COR-L47 (cell line): ENCODE results near the gene SERBP1.
"Not testable (repeated sequence)": the region's sequence is repeated elsewhere in the genome, so short reads cannot be mapped to it uniquely, and the experiment has no call there.

ENCODE experiments used
- DNase-seq: peaks from one replicate; lab custom pipeline; 2025; lab: John Stamatoyannopoulos, UW

SERBP1 gene

DNA sequence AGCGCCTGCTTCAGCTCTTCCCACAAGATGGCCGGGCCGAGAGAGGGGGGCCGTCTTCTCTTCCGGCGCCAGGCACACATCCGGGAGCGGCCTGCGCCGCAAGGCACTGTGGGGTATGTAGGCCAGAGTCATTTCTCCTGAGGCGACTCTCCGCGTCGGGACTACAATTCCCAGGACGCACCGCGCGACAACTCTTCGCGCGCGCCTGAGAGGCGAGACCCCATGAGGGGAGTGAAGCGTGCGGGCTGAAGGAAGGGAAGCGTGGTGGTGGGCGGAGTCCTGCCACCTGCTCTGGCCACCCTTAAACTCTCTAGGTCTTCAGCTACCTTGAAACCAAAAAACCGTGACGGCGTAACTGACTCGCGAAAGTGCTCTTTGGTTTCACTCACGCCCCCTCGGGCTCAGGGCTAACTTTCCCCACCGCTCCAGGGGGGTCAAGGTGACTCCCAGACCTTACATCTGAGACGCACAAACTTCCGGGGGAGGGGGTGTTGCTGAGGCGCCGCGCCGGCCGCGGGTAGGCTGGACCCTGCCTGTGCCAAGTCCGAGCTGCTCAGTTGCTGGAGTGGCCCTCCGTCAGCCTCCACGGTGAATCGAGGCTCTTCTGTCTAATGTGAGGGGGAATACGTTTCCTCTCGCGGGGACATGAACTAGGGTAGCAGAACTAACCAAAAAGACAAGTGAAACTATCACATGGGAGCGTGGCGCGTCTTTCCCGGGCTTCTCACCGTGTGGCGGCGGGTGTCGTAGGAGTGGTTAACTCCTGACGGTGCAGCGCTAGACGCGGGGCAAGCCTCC lies at the start of gene SERBP1:
Gene SERBP1, minus strand, starts transcription at position 45 of the 798 bp plus-strand sequence. CDS start 102 bp downstream, outside the sequence.
- peak; percentile 98 for DNase-seq

GRCh38 chr1:67479146-67479891 lies 49.1 kb upstream of the SERBP1 start:
- DNase-seq, result no peak

GRCh38 chr1:67476906-67477305 lies 46.7 kb upstream of the SERBP1 start:
- DNase-seq, result no peak

DNA sequence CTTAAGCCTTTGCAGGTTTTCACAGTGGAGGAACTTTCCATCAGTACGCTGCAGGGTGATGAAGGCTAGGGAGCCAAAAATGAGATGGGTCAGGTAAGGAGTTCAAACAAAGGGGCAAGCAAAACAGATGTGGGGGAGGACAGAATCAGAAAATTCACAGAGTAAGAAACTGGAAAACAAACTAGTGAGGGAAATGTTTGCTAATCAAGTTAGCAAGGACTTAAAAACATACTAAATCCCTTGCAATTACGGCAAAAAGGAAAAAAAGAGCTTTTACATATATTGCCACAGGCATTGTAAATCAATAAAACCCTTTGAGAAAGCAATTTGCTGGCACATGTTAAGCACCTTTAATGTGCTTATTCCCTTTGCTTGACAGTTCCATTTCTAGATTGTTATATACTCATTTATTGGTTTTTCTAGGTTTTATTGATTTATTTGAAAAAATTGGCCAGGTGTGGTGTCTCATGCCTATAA lies 45.8 kb upstream of the SERBP1 start:
- DNase-seq, result no peak

DNA sequence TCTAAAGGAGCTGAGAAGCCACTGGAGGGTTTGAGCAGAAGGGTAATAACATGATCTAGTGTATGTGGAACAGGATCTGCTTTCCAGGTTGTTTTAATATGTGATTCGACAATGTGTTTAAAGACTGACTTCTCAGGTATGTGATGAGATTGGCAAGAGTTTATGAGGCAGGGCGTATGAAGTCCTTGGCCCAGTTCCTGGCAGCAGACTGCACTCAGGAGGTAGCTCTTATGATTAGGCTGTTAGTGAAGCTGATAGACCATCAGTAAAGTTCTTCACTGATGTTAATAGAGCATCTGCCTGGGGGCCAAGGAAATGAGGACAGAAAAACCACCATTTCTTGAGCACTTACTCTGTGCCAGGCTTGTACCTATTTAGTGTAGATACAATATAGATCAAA lies 41.9 kb upstream of the SERBP1 start:
- no peak for DNase-seq

DNA sequence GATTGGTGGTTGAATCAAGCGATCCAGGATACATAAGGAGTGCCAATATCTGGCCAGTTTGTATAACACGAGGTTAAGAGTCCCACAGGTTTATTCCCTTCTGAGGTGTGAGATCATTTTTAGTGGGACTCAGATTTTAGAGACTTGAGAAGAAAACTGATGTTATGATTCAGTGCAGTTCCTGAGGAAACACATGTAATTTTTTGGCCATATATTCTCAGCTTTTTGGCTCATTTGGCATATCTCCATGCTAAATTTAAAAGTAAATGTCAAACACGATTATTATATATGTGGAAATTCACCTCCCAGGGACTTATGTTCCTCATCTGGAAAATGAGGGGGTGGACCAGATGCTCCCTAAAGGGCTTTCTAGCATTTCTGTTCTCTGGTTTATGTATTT lies 39.2 kb upstream of the SERBP1 start:
- DNase-seq, result no peak

- no peak for DNase-seq
Measured at GRCh38 chr1:67468066-67468718, 38.0 kb upstream of the SERBP1 start.

DNA sequence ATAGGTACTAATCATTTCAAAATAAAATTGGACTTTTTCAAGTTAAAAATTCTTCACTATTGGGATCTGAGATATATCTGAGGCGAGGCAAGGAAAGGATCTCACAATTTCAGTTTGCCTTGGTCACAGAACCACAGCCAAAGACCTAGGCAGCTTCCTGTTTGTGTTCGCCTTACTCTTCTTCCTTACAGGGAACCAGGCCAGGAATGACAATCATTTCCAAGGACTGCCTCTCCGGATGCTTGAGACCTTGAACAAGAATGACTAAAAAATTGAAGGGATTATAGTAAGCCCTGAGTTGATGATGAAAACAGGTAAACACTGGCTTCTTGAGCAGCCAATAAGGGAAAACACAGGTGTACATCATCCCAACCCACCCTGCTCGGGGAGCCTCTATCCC lies 35.2 kb upstream of the SERBP1 start:
- no peak for DNase-seq

DNA sequence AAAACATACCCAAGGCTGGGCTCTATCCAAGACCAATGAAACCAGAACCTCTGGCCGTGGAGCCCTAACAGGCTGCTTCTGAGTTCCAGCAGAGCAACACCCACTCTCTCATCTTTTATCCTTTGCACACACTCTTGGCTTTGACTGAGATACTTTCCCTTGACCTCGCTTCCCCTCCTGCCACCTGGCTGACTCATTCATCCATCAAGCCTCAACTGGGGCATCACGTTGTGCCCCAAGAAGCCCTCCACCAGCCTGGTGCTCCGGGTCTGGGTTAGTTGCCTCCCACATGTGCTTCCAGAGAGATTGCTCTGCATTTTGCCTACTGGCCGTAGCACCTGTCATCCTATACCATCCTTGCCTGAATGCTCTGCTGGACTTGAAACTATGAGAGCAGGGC lies 34.5 kb upstream of the SERBP1 start:
- DNase-seq, result no peak

DNA sequence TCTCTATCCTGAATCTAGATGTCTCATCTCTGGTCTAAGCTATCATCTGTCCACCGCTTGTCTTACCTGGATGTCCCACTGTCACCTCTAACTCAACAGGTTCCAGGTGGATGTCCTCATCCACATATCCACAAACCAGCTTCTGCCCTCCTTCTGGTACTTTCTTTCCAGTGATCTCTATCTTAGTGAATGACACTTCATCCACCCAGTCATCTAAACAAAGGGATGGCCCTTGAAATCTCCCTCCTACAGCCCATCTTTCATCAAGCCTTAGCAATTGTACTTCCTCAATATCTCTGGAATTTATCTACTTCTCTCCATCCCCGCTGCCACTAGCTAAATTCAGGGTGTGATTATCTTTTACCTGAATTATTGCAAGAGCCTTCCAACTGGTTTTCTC lies 33.9 kb upstream of the SERBP1 start:
- no peak for DNase-seq

DNA sequence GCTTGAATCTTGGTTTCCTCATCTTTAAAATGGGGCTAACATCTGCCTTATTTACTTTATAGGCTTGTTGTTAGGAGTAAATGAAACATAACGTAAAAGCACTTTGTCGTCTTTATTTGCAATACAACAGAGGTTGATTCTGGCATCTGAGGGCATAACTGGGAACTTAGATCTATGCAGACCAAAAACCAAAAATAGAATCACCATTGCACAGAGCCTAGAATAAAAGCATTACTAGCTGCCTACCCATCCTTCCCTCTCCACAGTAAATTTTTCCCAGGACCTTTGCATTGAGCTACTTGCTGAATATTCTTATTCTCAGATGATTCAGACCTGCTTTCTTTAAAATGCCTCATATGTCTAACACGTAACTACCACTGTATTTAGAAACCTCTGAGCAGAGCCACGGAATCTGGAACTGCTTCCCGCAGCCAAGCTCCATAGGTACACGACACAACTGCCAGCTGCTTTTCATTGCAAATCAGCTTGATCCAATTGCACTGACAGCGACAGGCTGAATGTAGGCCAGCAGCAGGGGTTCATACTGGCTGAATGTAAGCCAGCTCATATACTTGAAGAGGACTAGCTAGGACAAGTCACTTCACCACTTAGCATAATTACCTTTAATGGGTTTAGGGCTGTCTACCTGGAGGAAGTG lies 33.2 kb upstream of the SERBP1 start:
- peak; percentile 86 for DNase-seq

DNA sequence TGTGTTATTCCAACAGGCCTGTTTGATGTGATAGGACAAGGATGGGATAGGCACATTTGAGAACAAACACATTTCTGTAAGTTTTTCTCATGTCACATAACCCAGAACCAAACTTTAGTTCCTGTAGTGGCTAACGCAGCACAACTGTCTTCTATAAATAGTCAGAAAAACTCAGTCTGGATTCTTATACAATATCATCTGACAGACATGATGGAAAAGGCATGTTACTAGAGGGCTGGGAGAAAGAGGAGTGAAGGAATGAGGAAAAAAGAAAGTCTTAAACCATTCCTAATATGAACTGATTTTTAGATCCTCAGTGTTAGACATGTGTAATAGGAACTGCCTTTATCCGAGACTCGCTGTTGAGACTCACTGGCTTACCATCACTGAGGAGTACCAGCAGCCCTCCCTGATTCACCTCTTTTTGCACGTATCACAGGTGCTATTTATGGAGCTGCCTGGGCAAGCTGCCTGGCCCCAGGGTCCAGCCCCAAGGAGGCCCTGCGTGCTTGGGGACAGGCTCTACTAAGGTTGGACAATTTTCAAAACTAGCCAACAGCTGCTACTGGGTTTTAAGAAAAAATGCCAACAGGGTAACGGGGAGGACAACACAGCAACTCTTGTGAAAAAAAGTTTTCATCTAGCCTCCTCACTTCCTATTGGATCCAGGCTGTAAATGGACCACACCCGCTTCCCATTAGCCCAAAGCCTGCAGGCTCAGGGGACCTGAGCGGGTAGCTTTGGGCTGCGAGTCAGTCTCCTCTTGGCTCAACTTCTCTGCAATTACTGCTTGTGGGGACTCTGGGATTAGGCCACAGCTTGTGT lies 30.7 kb upstream of the SERBP1 start:
- DNase-seq, result no peak

- peak; percentile 76 for DNase-seq
Measured at GRCh38 chr1:67459068-67459467, 28.9 kb upstream of the SERBP1 start.

GRCh38 chr1:67458663-67459062 lies 28.5 kb upstream of the SERBP1 start:
- no peak for DNase-seq

DNA sequence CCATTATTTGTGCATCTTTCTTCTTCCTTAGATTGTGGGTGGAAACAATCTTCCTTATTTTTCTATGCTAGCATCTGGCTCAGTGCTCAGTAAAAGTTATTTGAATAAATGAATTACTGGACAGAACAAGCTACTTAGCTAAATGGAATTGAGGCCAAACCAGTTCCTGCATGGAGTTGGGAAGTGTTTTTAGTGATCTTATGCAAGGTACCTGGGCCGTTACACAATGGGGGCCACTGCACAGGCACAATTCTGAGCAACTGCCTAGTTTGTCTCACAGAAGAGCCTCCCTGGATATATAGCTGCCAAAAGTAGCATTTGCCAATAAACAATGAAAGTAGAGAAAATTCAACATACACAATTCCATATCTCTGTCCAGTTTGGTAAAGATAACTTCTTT lies 27.0 kb upstream of the SERBP1 start:
- no peak for DNase-seq

DNA sequence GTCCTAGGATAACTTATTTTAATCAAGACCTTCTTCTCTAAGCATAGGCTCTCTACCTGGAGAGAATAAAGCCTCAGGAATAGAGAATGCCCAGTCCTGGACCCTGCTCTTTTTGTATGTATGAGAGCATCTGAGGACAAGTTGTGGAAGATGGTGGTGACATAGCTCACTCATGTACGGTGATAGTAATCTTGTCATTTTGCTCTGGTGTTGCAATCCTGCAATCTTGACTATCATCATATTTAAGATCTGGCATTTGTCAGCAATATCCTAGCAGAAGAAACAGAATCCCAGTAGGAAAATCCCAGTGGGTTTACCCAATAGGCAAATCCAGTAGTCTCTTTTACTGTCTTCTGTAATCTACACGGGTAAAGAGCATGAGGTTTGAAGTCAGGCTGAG lies 21.6 kb upstream of the SERBP1 start:
- no peak for DNase-seq

GRCh38 chr1:67451356-67451755 lies 21.2 kb upstream of the SERBP1 start:
- DNase-seq, result no peak

DNA sequence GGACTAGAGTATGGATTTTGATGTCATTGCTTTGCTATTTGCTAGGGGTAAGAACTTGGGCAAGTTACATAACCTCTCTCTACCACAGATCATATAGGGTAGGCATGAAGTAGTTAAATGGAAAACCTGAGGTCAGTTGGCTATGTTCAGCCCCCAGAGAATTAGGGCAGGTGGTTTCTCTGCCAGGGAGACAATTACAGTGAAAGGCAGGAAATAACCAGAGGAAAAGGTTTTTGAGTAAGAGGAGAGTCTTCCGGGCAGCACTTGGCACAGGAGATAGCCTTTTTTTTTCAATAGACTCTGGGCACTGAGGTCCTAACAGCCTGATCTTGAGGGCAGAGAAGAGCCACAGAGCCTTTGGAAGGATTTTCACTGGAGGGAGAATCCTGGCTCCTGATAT lies 16.7 kb upstream of the SERBP1 start:
- no peak for DNase-seq

GRCh38 chr1:67446014-67446413 lies 15.8 kb upstream of the SERBP1 start:
- DNase-seq, result not testable (repeated sequence)

DNA sequence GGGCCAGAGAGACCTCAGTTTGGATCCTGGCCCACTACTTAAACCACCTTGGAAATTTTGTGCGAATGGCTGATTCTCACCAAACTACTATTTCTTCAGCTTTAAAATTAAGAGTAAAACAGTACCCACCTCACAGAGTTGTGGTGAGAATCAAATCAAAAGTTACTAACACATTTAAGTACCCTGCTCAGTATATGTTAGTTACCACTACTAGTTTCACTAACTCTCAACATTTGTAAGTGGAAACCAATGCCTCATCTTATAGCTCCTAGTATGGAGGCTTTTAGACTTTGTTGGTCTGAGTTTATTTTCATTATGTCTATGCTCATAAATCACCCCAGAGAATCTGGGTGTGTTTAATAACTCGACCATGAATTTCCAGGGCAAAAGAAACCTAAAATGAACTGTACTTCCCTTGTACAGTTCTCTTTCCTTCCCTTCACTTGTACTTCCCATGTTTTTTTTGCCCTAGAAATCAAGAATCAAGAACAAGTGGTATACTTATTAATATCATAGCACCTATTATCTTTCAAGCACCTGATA lies 11.6 kb upstream of the SERBP1 start:
- no peak for DNase-seq

GRCh38 chr1:67441183-67441582 lies 11.0 kb upstream of the SERBP1 start:
- DNase-seq, result no peak
